Keratinocyte (primary cell): Measurements from ENCODE around the gene CD34.
"Not testable (repeated sequence)": the region's sequence is repeated elsewhere in the genome, so short reads cannot be mapped to it uniquely, and the experiment has no call there.

Experiments used
- EZH2 ChIP-seq: IDR thresholded peaks from one replicate; pipeline ENCODE4 v1.6.1; 2012; ENCODE audit warnings: inconsistent platforms, mild to moderate bottlenecking, low read length, moderate library complexity
- TF ChIP-seq, protein P1 (sequence below), 3 experiments: IDR thresholded peaks in 1 of 3; conservative IDR thresholded peaks in 1 of 3; optimal IDR thresholded peaks in 1 of 3; 2 replicates in 2 of 3; 3 replicates in 1 of 3; pipeline versions ENCODE3 to v1.5.1; 2011; ENCODE audit warnings: low read length in 3 of 3, mild to moderate bottlenecking in 3 of 3, moderate library complexity in 2 of 3, control low read depth in 1 of 3, inconsistent platforms in 1 of 3; ENCODE audit not compliant: insufficient read depth in 2 of 3; ENCODE audit errors: extremely low read depth in 1 of 3

DNA sequence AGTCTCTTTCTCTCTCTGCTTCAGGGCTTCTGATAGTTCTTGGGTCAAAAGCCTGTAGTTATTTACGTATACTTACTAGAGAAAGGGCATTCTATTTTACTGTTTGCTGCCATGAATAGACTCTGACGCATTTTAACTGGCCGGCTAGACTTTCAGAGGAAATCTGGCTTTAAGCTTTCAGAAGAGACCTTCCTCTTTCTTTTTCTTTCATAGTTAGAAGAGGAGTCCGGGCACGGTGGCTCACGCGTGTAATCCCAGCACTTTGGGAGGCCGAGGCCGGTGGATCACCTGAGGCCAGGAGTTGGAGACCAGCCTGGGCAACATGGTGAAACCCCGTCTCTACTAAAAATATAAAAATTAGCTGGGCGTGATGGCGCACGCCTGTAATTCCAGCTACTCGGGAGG, 31.4 kb upstream of the CD34 start:
- TF ChIP-seq, protein P1, sequence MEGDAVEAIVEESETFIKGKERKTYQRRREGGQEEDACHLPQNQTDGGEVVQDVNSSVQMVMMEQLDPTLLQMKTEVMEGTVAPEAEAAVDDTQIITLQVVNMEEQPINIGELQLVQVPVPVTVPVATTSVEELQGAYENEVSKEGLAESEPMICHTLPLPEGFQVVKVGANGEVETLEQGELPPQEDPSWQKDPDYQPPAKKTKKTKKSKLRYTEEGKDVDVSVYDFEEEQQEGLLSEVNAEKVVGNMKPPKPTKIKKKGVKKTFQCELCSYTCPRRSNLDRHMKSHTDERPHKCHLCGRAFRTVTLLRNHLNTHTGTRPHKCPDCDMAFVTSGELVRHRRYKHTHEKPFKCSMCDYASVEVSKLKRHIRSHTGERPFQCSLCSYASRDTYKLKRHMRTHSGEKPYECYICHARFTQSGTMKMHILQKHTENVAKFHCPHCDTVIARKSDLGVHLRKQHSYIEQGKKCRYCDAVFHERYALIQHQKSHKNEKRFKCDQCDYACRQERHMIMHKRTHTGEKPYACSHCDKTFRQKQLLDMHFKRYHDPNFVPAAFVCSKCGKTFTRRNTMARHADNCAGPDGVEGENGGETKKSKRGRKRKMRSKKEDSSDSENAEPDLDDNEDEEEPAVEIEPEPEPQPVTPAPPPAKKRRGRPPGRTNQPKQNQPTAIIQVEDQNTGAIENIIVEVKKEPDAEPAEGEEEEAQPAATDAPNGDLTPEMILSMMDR (optimal IDR thresholded peaks at IDR 0.05 in 1 of 3, IDR thresholded peaks at IDR 0.05 in 1 of 3, conservative IDR thresholded peaks at IDR 0.05 in 1 of 3; ENCODE audit: extremely low read depth in 1 of 3, insufficient read depth in 2 of 3, low read length in 3 of 3) = not testable (repeated sequence)
- not testable (repeated sequence) for TF ChIP-seq EZH2
